Sigmoid colon (tissue), 7 donors: ENCODE measurements around the gene DZIP3. TPM values are rescaled to one million over a fixed set of nuclear protein-coding genes. Genes with fewer than 3 reads are reported as not detected.

Experiments
- DNase-seq: peaks from one replicate; pipeline ENCODE4 v3.0.0-alpha.2; 2019
- H3K27ac ChIP-seq, 4 donors: fragments of 200-600 bp; sonication (generic); one replicate each; pipeline ENCODE4 v1.5.1; 2016 to 2019; ENCODE audit warnings: mild to moderate bottlenecking in 1 of 4
- H3K27me3 ChIP-seq, 3 donors: fragments of 200-600 bp; sonication (generic); one replicate each; pipeline ENCODE4 v1.5.1; 2019; ENCODE audit warnings: mild to moderate bottlenecking in 1 of 3
- H3K36me3 ChIP-seq, 4 donors: fragments of 200-600 bp; sonication (generic); one replicate each; pipeline ENCODE4 v1.5.1; 2016 to 2019
- H3K4me1 ChIP-seq, 4 donors: fragments of 200-600 bp; sonication (generic); one replicate each; pipeline ENCODE4 v1.5.1; 2017 to 2019
- H3K4me3 ChIP-seq, 4 donors: fragments of 200-600 bp; sonication (generic); one replicate each; pipeline ENCODE4 v1.5.1; 2017 to 2019; ENCODE audit warnings: mild to moderate bottlenecking in 2 of 4, moderate library complexity in 1 of 4
- H3K9me3 ChIP-seq, 4 donors: fragments of 200-600 bp in 3 of 4; sonication (generic) in 3 of 4; one replicate each; pipeline versions ENCODE4 v1.5.1 to v1.6.1; 2013 to 2019
- CTCF ChIP-seq, 4 experiments: fragments of 450-650 bp in 3 of 4; fragments of 200-600 bp in 1 of 4; IDR thresholded peaks; one replicate each; pipeline ENCODE4 v1.5.1; 2016 to 2019; ENCODE audit warnings: antibody characterized with exemption in 4 of 4, mild to moderate bottlenecking in 3 of 4, moderate library complexity in 2 of 4
- EP300 ChIP-seq, 4 donors: sonication (generic); formaldehyde crosslinking; IDR thresholded peaks; one replicate each; pipeline ENCODE4 v1.6.1; 2017; ENCODE audit warnings: antibody characterized with exemption in 4 of 4
- POLR2A ChIP-seq, 2 donors: fragments of 450-650 bp; IDR thresholded peaks; one replicate each; pipeline ENCODE4 v1.6.1; 2016; ENCODE audit warnings: antibody characterized with exemption in 2 of 2, mild to moderate bottlenecking in 2 of 2, moderate library complexity in 2 of 2
- POLR2AphosphoS5 ChIP-seq, 4 donors: sonication (generic); formaldehyde crosslinking; IDR thresholded peaks; one replicate each; pipeline ENCODE4 v1.6.1; 2017; ENCODE audit warnings: antibody characterized with exemption in 4 of 4
- WGBS, 2 donors: extraction: QIAGEN DNeasy Blood & Tissue Kit; methylation state at CpG; one replicate each; pipeline ENCODE4 v1.1.7; 2013; 5-methylcytosine and 5-hydroxymethylcytosine counted together
- intact Hi-C: fragments of 100-400 bp; cut with DNase I; formaldehyde crosslinking; loops from one replicate; pipeline ENCODE4 v1.15.1; 2023
- polyA plus RNA-seq, 3 donors: library from polyadenylated mRNA; stranded (reverse); fragments of 200-250 nt; gene quantifications; one replicate each; pipeline ENCODE4 v1.2.3, GENCODE V29; 2013
- total RNA-seq, 4 donors: library from RNA; depleted of rRNA; stranded (reverse); fragments of >200 nt; gene quantifications; one replicate each; pipeline ENCODE4 v1.1.0, GENCODE V29; 2016
- donor health status: healthy with polysubstance abuse.
- donor health status: Bipolar disorder and iron deficiency.
- donor health status: healthy.

The DZIP3 gene
- total and polyA plus RNA-seq, 7 donors: 1.2 to 12.0 (median 8.8) TPM

GRCh38 chr3:108548886-108549285, 40.6 kb upstream of the DZIP3 start:
- 57 to 84% methylated on average over 2 of the region's 2 CpGs for WGBS, 2 donors
- intact Hi-C loops: no loop called here
- Histone ChIP-seq H3K36me3 (no peaks in the 10 kb centered on the region), H3K4me1 (no peaks in the 10 kb centered on the region), H3K9me3 (no peaks in the 10 kb centered on the region), H3K27me3 (no peaks in the 10 kb centered on the region), H3K4me3 (no peak overlapping the region), H3K27ac (no peak overlapping the region)
- no peak for DNase-seq
- TF ChIP-seq POLR2A (IDR thresholded peaks at IDR 0.05): no peak
- TF ChIP-seq CTCF (IDR thresholded peaks at IDR 0.05): no peak
- no peak for TF ChIP-seq EP300 (IDR thresholded peaks at IDR 0.05)
- TF ChIP-seq POLR2AphosphoS5 (IDR thresholded peaks at IDR 0.05): no peak

GRCh38 chr3:108552267-108553159, 37.0 kb upstream of the DZIP3 start:
- intact Hi-C loops: loop anchor here (2.0 to 10.0 kb wide), 3 partner anchors 62 to 1315 kb away; no protein-coding TSS in a partner anchor
- Histone ChIP-seq H3K4me1 (no peaks in the 10 kb centered on the region), H3K4me3 (no peak overlapping the region), H3K27me3 (no peaks in the 10 kb centered on the region), H3K27ac (no peak overlapping the region), H3K9me3 (no peaks in the 10 kb centered on the region), H3K36me3 (no peaks in the 10 kb centered on the region)
- no peak for TF ChIP-seq POLR2A (IDR thresholded peaks at IDR 0.05)
- peak in 3 of 4 experiments; percentile 14 to 42 (median 21) for TF ChIP-seq CTCF (IDR thresholded peaks at IDR 0.05)
- DNase-seq: no peak
- WGBS, 2 donors: 30 to 63% methylated on average over 4 of the region's 4 CpGs

GRCh38 chr3:108554229-108554628, 35.3 kb upstream of the DZIP3 start:
- intact Hi-C loops: loop anchor here (5.0 to 10.0 kb wide), 2 partner anchors 619 to 1317 kb away; no protein-coding TSS in a partner anchor

GRCh38 chr3:108554913-108555571, 34.5 kb upstream of the DZIP3 start:
- no peak overlapping the region for H3K4me3 ChIP-seq
- H3K36me3 ChIP-seq: no peaks in the 10 kb centered on the region
- no peaks in the 10 kb centered on the region for H3K9me3 ChIP-seq
- H3K4me1 ChIP-seq: no peaks in the 10 kb centered on the region
- WGBS, 2 donors: 20 to 64% methylated on average over 3 of the region's 3 CpGs
- no peak for DNase-seq
- TF ChIP-seq POLR2A (IDR thresholded peaks at IDR 0.05) (no peak), EP300 (IDR thresholded peaks at IDR 0.05) (no peak), CTCF (IDR thresholded peaks at IDR 0.05) (no peak), POLR2AphosphoS5 (IDR thresholded peaks at IDR 0.05) (no peak)
- intact Hi-C loops: loop anchor here (5.0 to 10.0 kb wide), 2 partner anchors 620 to 1318 kb away; no protein-coding TSS in a partner anchor
- H3K27ac ChIP-seq: no peak overlapping the region
- no peaks in the 10 kb centered on the region for H3K27me3 ChIP-seq

More at GRCh38 chr3:108554229-108554628, 35.3 kb upstream of the DZIP3 start:
- Histone ChIP-seq H3K4me1 (no peaks in the 10 kb centered on the region), H3K9me3 (no peaks in the 10 kb centered on the region), H3K27me3 (no peaks in the 10 kb centered on the region), H3K4me3 (no peak overlapping the region), H3K27ac (no peak overlapping the region), H3K36me3 (no peaks in the 10 kb centered on the region)
- DNase-seq: no peak
- TF ChIP-seq CTCF (IDR thresholded peaks at IDR 0.05) (no peak), POLR2A (IDR thresholded peaks at IDR 0.05) (no peak), EP300 (IDR thresholded peaks at IDR 0.05) (no peak), POLR2AphosphoS5 (IDR thresholded peaks at IDR 0.05) (no peak)
